ENCODE data around the gene AUTS2.

The AUTS2 gene

GRCh38 chr7:69994218-69994617 lies 395.9 kb downstream of the AUTS2 start:
- no peak for DNase-seq (ENCODE audit: low read depth)

DNA sequence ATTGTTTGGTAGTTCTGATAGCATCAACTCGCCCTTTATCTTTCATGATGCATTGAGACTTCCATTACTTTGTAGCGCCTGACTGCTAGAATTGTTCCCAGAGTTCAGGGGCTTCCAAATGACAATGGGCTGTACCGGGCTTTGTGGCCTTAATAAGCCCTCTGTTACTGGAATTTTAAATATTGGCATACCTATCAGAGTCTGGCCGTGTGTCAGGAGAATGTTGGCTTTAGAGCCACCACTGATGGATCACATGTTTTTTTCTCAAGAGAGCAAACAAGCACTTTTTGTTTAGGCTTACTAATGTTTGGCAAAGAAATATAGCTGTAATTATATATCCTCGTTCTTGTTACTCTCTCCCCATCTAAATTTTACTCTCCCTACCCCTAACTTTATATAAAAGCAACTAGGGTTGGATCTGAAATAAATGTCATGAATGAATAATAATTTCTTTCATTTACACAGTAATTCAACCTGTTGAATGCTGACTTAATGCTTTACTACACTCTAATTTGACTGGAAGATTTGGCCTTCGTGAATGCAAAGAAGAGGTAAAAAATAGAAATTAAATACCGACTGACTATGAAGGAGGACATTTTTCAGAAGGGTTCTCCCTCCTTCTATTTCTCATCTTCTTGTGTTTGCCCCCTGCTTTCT lies 396.7 kb downstream of the AUTS2 start:
- DNase-seq (ENCODE audit: low read depth): no peak

DNA sequence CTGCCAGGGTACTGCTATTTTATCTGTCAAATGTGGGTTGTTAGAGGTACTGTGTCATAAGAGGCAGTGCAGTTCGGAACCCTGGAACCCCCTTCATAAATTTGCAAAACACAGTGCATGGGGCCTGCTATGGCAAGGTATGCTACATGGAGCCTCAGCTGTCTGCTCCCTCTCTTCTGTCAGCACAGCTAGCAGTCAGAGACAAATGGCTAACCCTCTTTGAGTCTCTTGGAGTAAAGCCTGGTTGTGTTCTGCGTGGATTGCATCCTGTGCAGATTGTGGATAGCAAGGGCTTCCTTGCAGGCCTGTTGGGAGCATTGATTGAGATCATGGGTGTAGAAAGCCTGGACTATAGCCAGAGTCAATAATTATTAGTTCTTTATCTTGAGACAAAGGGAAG lies 397.8 kb downstream of the AUTS2 start:
- DNase-seq (ENCODE audit: low read depth): no peak

DNA sequence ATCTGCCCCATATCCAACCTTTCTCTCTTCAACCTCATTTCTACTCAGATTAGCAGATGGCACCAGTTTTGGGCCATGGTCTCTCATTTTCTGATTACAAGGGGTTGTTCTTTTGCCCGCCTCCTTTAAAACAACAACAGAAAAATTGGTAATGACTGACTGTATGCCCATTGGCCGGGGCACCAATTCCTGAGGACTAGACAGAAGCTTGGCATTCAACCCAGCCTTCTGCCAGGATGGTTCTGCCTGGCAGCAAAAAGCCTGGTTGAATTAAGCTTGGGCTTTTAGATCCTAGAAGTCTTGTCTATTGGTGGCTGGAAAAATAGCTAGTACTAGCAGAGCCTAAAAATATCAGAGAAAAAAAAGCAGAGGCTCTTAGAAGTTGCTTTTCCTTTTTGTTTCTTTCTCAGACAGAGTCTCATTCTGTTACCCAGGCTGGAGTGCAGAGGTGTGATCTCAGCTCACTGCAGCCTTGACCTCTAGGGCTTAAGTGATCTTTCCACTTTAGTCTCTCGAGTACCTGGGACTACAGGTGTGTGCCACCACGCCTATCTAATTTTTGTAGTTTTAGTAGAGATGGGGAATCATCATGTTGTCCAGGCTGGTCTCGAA lies 402.6 kb downstream of the AUTS2 start:
- DNase-seq (ENCODE audit: low read depth): no peak

GRCh38 chr7:70005480-70005879 lies 407.2 kb downstream of the AUTS2 start:
- no peak for DNase-seq (ENCODE audit: low read depth)

GRCh38 chr7:70005891-70006260 lies 407.6 kb downstream of the AUTS2 start:
- DNase-seq (ENCODE audit: low read depth): no peak

GRCh38 chr7:70006261-70006920 lies 408.1 kb downstream of the AUTS2 start:
- no peak for DNase-seq (ENCODE audit: low read depth)

DNA sequence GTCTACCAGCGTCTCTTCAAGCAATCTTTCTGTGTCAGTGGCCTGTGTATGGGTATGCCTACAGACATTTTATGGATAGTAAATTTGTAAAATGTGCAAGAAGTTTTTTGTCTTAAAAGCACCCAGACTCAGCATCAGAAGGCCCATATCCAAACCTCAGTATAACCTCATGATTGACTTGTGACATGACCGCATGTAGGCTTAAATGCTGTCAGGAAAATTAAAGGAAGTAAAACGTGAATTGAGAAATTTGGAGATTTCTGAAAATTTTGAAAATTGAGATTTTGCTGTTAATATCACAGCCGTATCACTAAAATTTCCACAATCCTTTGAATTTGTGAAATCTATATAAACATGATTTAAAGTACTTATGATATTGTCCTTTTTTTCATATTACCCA lies 410.2 kb downstream of the AUTS2 start:
- DNase-seq (ENCODE audit: low read depth): no peak

GRCh38 chr7:70014472-70015177 lies 416.4 kb downstream of the AUTS2 start:
- no peak for DNase-seq (ENCODE audit: low read depth)

DNA sequence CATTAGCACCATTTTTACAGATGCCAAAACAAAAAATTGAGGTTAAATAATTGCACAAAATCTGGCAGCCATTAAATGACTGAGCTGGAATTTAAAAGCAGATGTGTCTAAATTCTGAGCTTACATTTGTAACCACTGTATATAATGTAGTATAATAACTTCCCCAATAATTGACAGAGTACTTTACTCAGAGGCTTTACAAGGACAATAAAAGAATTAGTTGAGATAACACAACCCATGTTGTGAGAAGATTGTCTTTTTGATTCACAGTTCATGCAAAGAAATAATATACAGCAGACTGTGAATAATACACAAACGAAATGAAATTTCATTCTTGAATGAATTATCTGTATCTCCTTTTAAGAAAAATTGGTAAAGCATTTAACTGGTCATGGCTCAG lies 417.1 kb downstream of the AUTS2 start:
- no peak for DNase-seq (ENCODE audit: low read depth)

DNA sequence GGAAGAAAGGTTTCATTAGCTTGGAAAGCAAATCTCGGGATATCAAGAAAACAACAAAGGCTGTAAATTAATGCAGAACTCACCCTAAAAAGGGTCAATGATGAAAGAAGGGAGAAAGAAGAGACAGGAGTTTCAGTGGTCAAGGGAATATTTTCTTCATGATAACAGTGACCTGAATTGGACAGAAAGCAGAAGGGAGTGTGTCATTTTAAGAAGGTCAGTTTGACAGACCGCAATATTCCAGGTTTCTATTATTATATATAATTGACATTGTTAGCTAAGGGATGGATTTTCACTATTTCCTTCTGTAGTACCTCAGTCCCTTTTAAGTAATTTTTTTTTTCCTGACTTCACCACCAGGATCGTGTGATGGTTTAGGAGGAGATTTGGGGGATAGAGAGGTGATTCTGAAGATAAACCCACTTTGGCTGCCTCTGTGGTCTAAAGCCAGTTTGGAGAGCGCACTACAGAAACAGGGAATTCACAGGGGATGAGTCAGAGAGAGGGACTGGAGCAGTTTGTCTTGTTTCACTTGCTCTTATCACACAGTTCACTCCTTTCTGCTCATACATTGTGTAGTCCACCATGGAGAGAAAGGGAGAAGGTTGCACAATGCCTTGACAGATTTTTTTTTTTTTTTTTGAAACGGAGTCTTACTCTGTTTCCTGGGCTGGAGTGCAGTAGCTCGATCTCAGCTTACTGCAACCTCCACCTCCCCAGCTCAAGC lies 417.9 kb downstream of the AUTS2 start:
- DNase-seq (ENCODE audit: low read depth): no peak

DNA sequence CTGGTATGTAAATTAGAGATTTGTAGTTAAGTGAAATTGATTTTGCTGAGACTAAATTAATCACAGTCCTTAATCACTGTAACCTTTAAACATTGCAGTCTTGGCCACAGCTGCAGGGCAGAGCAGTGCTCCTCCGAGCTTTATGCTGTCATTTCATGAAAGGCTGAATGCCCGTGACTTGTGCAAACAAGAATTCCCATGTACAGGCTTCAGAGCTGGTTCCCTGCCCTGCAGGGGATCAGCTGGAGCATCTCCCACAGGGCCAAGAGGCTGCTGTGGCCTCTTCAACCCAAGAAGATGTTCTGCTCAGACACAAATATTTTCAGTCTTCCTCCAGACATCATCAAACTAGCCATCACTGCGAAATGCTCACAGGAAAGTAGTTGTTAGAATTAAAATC lies 419.1 kb downstream of the AUTS2 start:
- no peak for DNase-seq (ENCODE audit: low read depth)

GRCh38 chr7:70018700-70019099 lies 420.4 kb downstream of the AUTS2 start:
- DNase-seq (ENCODE audit: low read depth): no peak

GRCh38 chr7:70027867-70028266 lies 429.6 kb downstream of the AUTS2 start:
- no peak for DNase-seq (ENCODE audit: low read depth)

DNA sequence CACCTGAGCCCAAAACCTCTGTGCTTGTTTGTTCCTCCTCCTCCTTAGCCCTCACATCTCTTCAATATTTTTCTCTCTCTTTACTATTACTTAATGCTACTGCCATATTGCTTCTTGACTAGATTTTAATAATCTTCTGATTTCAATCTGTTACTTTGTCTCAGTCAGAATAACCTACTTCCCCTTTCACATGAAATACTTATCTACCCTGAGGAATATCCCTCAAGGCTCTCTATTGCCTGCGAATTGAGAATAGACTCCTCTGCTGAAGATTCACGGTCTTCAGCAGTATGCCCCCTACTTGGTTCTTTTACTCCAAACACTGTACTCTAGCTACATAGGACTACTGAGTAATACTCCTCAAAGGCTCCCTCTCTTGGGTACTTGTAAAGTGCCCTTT lies 430.3 kb downstream of the AUTS2 start:
- no peak for DNase-seq (ENCODE audit: low read depth)

DNA sequence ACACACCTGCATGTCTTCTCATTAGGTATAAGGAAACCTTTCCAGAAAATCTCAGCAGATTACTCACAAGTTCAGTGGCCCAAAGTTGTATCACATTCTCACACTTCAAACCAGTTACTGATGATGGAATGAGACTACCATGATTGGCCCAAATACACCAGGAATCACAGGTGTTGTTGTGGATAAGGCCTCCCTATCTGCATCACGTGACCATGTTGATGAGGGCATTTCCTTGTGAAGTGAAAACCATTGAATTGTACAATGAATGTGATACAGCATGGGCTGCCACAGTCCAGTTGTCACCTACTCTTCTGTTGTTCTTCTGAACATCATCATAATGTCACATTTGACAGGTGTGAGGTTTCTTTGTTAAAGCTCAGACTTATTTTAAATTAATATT lies 431.7 kb downstream of the AUTS2 start:
- no peak for DNase-seq (ENCODE audit: low read depth)

- no peak for DNase-seq (ENCODE audit: low read depth)
Observed at GRCh38 chr7:70030745-70031144, 432.5 kb downstream of the AUTS2 start.

DNA sequence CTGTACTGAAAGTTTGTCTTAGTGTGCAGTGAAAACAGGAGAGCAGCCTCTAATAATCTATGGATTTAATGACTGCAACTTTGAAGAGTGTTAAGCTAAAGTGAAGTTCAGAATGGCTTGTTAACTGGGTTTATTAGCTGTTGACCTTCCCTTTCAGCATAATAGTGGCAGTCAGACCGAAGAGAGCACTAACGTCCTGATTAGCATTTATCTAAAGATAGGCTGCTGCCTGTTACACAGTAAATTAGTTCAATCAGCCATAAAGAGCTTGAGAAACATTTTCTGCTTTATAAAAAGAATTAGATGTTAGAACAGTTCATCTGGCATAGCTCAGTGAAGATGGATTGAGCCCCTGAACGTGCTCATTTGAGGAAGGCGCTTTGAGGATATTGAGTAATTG lies 433.0 kb downstream of the AUTS2 start:
- no peak for DNase-seq (ENCODE audit: low read depth)

GRCh38 chr7:70032649-70033048 lies 434.4 kb downstream of the AUTS2 start:
- DNase-seq (ENCODE audit: low read depth): no peak

GRCh38 chr7:70033226-70033625 lies 435.0 kb downstream of the AUTS2 start:
- no peak for DNase-seq (ENCODE audit: low read depth)

DNA sequence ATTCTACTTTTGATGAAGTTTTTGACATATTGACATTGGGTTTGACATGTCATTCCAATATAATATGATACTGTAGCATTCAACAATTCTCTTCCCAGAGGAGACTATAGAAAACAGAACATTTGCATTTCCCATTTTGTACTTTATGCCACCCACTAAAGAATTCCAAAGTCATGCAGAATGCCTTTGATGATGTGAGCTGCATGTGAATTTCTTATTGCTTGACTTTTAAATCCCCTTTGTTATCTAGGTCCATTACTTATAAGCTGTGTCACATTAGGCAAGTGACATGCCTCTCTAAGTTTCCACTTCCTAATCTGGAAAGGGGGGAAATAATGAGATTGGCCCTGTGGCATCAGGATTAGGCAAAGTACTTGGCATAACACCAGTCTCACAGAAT lies 436.7 kb downstream of the AUTS2 start:
- no peak for DNase-seq (ENCODE audit: low read depth)

DNA sequence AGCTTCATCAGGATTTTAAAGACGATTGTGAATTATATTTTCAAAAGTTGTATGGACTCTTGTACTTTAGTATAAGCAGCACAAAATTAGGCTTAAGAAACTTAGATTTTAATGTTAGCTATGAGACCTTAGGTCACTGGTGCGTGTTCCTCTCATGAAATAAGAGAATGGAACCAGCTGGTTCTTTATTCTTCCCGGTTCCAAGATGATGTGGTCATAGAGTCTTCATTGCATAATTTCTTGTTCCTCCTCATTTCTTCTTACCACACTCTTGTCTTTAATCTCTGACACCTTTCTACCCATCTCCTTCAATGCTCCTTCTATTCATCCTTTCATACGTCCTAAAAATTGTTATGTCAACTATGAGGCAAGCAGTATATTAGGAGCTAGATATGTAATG lies 437.2 kb downstream of the AUTS2 start:
- no peak for DNase-seq (ENCODE audit: low read depth)

Measured in ELR (cell line).